Natural killer cell treated with Interleukin-12 subunit alpha and Interleukin-12 subunit beta and Interleukin-15 and Interleukin-18, amount 100 ng/mL, for 72 hours (primary cell): ENCODE results near the gene CACNA1H. TPM values are rescaled to one million over a fixed set of nuclear protein-coding genes. Genes with fewer than 3 reads are reported as not detected.

ENCODE experiments used
- ATAC-seq, 2 donors: fragments of 150-1000 bp; cut with Tn5 transposase in 1 of 2; sonication (Bioruptor Pico), chemical (Tn5 transposase) in 1 of 2; 2 replicates each; pipeline ENCODE4 v1.10.0; 2021
- DNase-seq: peaks from one replicate; pipeline ENCODE4 v3.0.0; 2022; ENCODE audit warnings: low spot score
- H3K27ac Mint-ChIP-seq, 2 donors: 1 replicate in 1 of 2; 2 replicates in 1 of 2; pipeline ENCODE4 v1.8.0; 2022; ENCODE audit warnings: mixed read lengths in 2 of 2, mild to moderate bottlenecking in 1 of 2, moderate library complexity in 1 of 2
- H3K27me3 Mint-ChIP-seq, 2 donors: 1 replicate in 1 of 2; 2 replicates in 1 of 2; pipeline ENCODE4 v1.8.0; 2022; ENCODE audit warnings: mixed read lengths in 2 of 2
- H3K36me3 Mint-ChIP-seq: one replicate; pipeline ENCODE4 v1.8.0; 2022; ENCODE audit warnings: mixed read lengths
- H3K4me1 Mint-ChIP-seq, 2 donors: 1 replicate in 1 of 2; 2 replicates in 1 of 2; pipeline ENCODE4 v1.8.0; 2022; ENCODE audit warnings: low read depth in 2 of 2, mixed read lengths in 2 of 2, mild to moderate bottlenecking in 1 of 2
- H3K4me3 Mint-ChIP-seq: one replicate; pipeline ENCODE4 v1.8.0; 2022; ENCODE audit warnings: mixed read lengths
- H3K9me3 Mint-ChIP-seq: 2 replicates; pipeline ENCODE4 v1.8.0; 2022; ENCODE audit warnings: mixed read lengths
- total RNA-seq, 2 donors: library from RNA; stranded (reverse); gene quantifications; one replicate each; pipeline ENCODE4 v1.2.3, GENCODE V29; 2022

The CACNA1H gene
- total RNA-seq, 2 donors from 2014 or later: 0.21 to 0.31 TPM

DNA sequence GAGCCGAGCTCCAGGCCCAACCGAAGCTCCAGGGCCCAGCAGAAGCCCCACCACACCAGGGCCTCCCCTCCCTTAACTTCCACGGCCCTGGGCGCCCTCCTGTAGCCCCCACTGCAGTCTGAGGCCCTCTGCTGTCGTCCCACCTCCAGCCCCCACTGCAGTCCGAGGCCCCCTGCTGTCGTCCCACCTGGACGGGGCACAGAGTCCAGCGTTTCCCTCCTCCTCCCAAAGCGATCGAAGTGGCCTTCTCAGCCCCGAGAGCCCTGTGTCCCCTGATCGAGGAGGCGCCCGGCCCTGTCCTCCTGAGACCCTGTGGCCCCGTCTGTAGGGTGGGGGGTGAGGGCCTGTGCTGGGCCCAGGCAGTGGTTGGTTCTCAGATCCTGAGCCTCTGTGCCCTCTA, 25.8 kb upstream of the CACNA1H start:
- DNase-seq (no peak), ATAC-seq (no peak)
- Mint-ChIP-seq H3K27ac (no peak overlapping the region), H3K27me3 (no peaks in the 10 kb centered on the region), H3K36me3 (no peaks in the 10 kb centered on the region), H3K9me3 (no peaks in the 10 kb centered on the region), H3K4me3 (no peak overlapping the region), H3K4me1 (no peaks in the 10 kb centered on the region)

DNA sequence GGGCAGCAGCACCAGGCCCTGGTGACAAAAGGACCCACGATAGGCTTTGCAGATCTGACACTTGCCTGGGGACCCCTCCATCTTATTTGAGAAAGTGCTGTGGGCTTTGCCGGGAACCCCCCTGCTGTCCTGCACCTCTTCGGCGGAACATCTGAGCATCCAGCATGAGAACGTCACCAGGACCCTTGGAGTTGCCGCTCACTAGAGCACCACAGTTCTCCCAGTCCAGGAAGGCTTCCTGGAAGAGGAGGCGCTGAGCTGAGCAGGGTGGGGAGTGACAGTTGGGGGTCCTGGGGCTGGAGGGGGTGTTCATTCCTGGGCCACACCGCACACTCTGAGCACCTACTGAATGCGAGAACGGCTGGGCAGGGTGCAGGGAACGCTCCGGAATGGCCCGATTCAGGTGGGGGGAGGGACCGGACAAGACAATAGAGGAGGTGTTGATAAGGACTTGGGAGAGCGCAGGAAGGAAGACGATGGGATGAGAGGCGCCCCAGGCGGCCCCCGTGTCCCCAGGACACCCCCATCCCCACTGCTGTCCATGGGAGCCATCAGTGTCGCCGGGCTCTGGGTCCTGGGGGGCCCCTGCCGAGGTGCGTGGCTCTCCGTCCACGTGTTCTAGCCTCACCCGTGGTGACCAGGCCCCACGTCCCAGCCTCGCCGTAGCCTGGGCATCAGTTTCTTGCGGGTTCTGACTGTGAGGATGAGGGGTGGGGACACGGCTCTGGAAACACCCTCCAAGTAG, 24.8 kb upstream of the CACNA1H start:
- no peaks in the 10 kb centered on the region for H3K27me3 Mint-ChIP-seq
- no peaks in the 10 kb centered on the region for H3K36me3 Mint-ChIP-seq
- H3K4me1 Mint-ChIP-seq: no peaks in the 10 kb centered on the region
- ATAC-seq: no peak
- H3K27ac Mint-ChIP-seq: no peak overlapping the region
- H3K9me3 Mint-ChIP-seq: no peaks in the 10 kb centered on the region
- DNase-seq: no peak
- no peak overlapping the region for H3K4me3 Mint-ChIP-seq

DNA sequence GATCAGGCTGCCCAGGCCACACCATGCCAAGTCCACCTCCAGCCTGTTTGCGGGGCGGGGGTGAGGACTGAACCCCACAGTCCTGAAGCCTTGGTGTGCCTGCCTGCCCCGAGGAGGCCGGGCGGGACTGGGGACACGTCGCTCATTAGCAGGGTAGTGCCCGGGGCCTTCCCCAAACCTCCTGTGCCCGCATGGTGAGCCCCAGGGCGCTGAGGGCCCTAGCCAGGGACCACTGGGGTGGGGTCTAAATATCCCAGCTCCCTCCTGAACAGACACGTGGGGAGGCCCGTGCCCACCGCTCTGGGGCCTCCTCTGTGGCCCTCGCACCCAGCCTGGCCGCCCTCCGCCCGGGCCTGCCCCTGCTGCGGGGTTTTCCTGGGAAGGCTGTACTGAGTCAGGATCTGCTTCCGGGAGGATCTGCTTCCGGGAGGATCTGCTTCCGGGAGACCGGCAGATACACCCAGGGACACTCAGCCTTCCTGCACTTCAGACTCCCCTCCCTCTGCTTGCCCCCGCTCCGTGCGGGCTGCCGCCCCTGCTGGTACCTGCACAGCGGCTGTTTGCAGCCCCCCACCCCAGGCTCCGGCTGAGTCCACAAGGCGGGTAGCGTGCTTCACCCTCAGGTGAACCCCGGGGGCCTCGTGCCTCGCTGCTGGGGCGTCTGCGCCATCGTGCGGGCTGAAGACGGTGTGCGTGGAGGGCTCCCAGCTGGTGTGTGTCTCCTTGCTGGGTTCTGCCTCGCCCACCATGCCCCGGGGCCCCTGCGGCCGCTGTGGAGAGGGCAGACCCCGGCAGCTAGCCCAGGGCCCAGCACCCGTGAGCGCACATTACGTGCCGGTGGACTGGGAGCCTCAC, 23.6 kb upstream of the CACNA1H start:
- no peak for DNase-seq
- Mint-ChIP-seq H3K27me3 (no peaks in the 10 kb centered on the region), H3K36me3 (no peaks in the 10 kb centered on the region), H3K4me1 (no peaks in the 10 kb centered on the region), H3K9me3 (no peaks in the 10 kb centered on the region), H3K27ac (no peak overlapping the region), H3K4me3 (no peak overlapping the region)
- ATAC-seq: no peak

DNA sequence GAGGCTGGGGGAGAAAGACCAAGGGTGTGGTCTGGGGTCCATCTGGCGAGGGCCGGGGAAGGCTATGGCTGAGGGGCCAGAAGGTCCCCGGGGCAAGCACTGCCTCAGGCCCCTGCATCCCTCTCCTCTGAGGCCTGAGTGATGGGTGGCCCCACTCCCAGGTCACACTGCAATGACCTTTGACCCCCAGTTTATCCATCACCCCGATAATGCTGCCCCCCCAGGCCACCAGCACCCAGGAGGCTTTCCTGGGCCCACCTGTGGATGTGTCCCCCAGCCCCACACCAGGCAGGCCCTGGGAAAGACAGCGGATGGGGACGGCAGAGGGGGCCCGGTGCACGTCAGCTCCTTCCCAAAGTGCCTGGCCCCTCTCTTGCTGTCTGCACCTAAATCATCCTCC, 22.5 kb upstream of the CACNA1H start:
- Mint-ChIP-seq H3K4me3 (no peak overlapping the region), H3K4me1 (no peaks in the 10 kb centered on the region), H3K27me3 (no peaks in the 10 kb centered on the region), H3K27ac (no peak overlapping the region), H3K36me3 (no peaks in the 10 kb centered on the region), H3K9me3 (no peaks in the 10 kb centered on the region)
- DNase-seq (no peak), ATAC-seq (no peak)

DNA sequence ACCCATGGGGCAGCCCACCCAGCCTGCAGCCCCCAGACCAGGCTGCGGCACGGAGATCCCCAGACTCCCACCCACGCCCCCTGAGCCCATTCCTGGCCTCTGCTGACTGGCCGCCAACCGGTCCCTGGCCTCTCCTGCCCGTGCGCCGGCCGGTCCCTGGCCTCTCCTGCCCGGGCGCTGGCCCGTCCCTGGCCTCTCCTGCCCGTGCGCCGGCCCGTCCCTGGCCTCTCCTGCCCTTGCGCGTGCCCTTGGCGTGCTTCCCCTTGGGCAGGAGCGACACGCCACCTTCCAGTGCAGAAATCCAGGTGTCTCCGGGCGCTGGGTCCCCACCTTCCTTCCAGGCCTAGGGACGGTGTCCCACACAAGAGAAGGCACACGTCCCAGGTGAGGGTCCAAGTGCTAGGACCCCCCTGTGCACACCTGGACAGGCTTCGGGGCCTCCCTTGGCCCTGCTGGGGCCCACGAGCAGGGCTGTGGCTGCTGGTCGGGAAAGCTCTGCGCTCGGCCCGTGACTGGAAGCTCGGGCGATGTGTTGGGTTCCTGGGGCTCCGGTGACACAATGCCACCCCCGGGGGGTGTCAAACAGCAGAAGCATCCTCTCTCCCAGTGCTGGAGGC, 21.4 kb upstream of the CACNA1H start:
- Mint-ChIP-seq H3K9me3 (no peaks in the 10 kb centered on the region), H3K36me3 (no peaks in the 10 kb centered on the region), H3K4me1 (no peaks in the 10 kb centered on the region), H3K4me3 (no peak overlapping the region), H3K27ac (no peak overlapping the region), H3K27me3 (no peaks in the 10 kb centered on the region)
- no peak for DNase-seq
- ATAC-seq: no peak

DNA sequence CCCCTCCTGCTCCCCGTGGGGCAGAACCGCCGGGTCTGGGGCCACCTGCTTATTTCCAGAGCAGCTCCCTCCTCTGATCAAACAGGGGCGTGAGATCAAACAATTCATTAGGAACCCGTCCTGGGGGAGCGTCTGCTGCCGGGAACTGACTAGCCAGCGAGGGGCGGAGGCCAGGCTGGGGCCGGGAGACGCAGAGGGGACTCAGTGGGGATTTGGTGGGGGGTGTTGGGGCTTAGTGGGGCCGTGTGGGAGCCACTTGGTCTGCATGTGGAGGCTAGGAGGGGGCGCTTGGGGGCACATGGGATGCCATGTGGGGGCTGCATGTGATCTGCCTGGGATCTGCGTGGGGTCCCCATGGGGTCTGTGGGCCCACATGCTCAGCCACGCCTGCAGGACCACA, 20.5 kb upstream of the CACNA1H start:
- Mint-ChIP-seq H3K27me3 (no peaks in the 10 kb centered on the region), H3K4me3 (no peak overlapping the region), H3K4me1 (no peaks in the 10 kb centered on the region), H3K9me3 (no peaks in the 10 kb centered on the region), H3K36me3 (no peaks in the 10 kb centered on the region), H3K27ac (no peak overlapping the region)
- no peak for ATAC-seq
- DNase-seq: no peak

DNA sequence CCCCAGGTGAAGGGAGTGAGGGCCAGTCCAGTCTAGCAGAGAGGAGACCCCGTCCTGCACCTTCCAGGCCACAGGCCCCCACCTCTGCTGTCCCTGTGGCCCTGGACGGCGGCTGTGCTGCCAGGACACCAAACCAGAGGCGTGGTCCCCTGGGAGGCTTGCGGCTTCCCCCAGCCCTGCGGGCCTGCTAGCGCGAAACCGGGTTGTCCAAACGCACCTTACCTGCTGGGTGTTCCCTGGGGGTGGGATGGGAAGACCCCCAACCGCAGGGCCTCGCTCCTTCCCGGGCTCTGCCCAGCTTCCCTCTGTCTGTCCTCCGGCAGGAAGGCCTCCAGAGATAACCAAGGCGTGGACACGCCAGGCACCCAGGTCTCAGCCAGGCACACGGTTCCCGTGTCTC, 19.6 kb upstream of the CACNA1H start:
- Mint-ChIP-seq H3K4me3 (no peak overlapping the region), H3K27me3 (no peaks in the 10 kb centered on the region), H3K9me3 (no peaks in the 10 kb centered on the region), H3K36me3 (no peaks in the 10 kb centered on the region), H3K27ac (no peak overlapping the region), H3K4me1 (no peaks in the 10 kb centered on the region)
- ATAC-seq (peak in 1 of 2 donors; percentile 4), DNase-seq (no peak)

DNA sequence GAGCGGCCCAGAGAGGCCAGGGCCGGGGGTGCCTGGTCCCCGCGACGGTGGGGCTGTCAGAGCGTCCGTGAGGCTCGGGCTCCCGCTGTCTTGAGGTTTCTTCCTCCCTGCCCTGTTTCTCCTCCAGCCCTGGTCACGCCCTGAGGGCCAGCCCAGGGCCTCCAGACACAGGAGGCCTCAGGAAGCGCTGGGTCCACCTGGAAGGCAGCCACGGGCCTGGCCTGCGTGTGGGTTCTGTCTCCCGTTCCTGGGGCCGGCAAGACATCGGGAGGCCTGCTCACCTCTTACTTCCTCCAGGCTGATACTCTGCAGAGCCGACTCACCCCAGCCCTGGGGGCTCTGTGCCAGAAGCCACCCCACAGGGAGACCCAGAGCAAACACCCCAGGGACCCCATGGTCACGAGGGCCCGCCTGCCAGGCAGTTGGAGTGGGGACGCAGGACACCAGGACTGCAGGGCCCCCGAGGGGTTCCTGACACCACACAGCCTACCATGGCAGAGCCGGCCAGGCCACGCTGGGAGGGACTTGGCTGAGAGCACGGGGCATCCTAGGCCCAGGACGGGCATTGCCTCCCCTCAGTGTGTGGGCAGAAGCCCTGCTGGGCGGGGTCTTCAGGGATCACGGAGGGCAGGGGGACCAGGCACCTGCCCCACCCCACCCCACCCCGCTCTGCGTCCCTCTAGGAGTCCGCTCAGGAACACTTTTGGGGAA, 18.9 kb upstream of the CACNA1H start:
- ATAC-seq: no peak
- no peak for DNase-seq
- no peaks in the 10 kb centered on the region for H3K27me3 Mint-ChIP-seq
- no peak overlapping the region for H3K4me3 Mint-ChIP-seq
- H3K36me3 Mint-ChIP-seq: no peaks in the 10 kb centered on the region
- H3K27ac Mint-ChIP-seq: no peak overlapping the region
- H3K4me1 Mint-ChIP-seq: no peaks in the 10 kb centered on the region
- H3K9me3 Mint-ChIP-seq: no peaks in the 10 kb centered on the region

DNA sequence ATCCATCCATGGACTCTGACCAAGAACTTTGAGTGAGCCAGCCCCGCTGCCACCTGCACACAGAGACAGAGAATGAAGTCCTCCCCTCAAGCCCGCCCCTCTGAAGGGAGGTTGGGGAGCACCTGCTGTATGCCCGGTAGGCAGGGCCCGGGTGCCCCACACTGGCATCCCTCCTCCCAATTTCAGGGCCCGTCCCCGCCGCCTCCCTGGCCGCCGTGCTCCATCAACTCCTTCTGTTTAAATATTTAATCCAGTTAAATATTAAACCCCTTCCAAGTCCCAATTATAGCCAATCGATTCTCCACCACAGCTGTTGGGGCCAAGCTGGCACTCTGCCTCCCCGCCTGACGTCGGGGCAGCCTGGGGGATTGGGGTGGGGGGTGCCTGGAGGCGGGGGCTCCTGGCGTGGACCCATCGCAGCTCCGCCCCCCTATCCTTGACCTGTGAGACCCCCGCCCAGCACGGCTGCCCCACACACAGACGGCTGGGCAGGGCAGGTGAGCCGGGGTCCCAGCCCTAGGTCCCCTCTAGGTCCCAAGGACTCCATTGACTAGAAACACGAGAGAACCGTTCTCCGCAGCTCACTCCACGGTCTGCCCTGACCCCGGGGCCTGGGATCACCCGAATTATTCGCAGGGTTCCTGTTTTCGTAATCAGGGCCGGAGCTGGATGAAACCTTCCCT, 18.0 kb upstream of the CACNA1H start:
- DNase-seq: no peak
- H3K27me3 Mint-ChIP-seq: no peaks in the 10 kb centered on the region
- no peaks in the 10 kb centered on the region for H3K4me1 Mint-ChIP-seq
- no peak for ATAC-seq
- H3K4me3 Mint-ChIP-seq: no peak overlapping the region
- H3K27ac Mint-ChIP-seq: no peak overlapping the region
- H3K9me3 Mint-ChIP-seq: no peaks in the 10 kb centered on the region
- H3K36me3 Mint-ChIP-seq: no peaks in the 10 kb centered on the region

DNA sequence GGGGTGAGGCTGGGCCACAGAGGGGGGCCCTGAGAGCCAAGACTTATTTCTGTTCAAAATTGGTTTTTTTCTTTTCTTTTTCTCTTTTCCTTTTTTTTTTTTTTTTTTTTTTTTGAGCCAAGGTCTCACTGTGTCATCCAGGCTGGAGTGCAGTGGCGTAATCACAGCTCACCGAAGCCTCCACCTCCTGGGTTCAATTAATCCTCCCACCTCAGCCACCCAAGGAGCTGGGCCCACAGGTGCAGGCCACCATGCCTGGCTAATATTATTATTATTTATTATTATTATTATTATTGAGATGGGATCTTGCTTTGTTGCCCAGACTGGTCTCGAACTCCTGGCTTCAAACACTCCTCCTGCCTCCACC, 17.5 kb upstream of the CACNA1H start:
- Mint-ChIP-seq H3K4me3 (no peak overlapping the region), H3K27ac (no peak overlapping the region), H3K4me1 (no peaks in the 10 kb centered on the region)

DNA sequence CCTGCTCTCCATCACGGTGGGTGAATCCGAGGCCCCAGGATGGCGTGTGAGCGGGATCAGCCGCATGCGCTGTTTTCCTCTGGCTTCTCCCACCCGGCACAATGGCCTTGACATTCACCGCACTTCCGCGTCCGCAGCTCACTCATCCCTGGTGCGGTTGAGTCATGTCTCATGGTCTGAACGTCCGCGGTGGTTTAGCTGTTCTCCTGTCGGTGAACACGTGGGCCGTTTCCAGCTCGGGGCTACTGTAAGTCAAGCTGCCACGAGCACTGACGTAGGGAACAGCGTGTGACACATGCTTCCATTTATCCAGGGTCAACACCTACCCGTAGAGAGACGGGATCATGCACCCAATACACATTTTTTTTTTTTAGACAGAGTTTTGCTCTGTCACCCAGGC, 15.3 kb upstream of the CACNA1H start:
- ATAC-seq: no peak
- H3K9me3 Mint-ChIP-seq: no peaks in the 10 kb centered on the region
- no peak overlapping the region for H3K27ac Mint-ChIP-seq
- peaks cover 0 to 3% of the 10 kb centered on the region in 2 donors for H3K27me3 Mint-ChIP-seq
- no peaks in the 10 kb centered on the region for H3K4me1 Mint-ChIP-seq
- H3K4me3 Mint-ChIP-seq: no peak overlapping the region
- H3K36me3 Mint-ChIP-seq: no peaks in the 10 kb centered on the region
- no peak for DNase-seq

More for the DNA sequence above, 17.5 kb upstream of the CACNA1H start:
- no peak for DNase-seq
- Mint-ChIP-seq H3K36me3 (no peaks in the 10 kb centered on the region), H3K9me3 (no peaks in the 10 kb centered on the region), H3K27me3 (no peaks in the 10 kb centered on the region)
- ATAC-seq: no peak

DNA sequence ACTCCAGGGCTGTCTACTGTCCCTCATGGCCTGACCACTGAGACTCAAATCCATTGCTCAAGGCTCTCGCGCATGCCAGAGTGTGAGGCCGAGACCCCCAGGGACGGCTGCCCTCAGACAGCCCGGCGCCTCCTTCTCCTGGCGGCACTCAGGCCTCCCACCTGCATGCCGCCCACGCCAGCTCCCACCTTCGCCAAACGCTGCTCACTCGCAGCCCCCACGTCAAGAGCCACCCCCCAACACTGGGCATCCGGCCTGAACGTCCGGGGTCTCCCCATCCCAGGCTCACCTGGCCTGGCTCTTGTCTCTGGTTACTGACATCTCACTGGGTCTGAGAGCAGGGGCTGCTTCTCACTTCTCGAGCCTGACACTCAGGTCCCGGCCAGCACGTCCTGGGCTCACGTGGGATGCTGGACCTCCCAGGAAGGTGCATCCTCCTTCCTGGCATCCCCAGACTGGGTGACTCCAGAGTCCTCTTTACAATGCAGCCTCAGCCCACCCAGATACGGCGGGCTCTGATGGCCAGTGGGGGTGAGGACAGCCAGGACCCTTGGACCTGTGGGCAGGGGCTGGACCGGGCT, 12.2 kb upstream of the CACNA1H start:
- Mint-ChIP-seq H3K4me1 (no peaks in the 10 kb centered on the region), H3K27me3 (peaks cover 0 to 3% of the 10 kb centered on the region in 2 donors), H3K27ac (no peak overlapping the region), H3K9me3 (no peaks in the 10 kb centered on the region), H3K4me3 (no peak overlapping the region), H3K36me3 (no peaks in the 10 kb centered on the region)
- no peak for ATAC-seq
- DNase-seq: no peak

DNA sequence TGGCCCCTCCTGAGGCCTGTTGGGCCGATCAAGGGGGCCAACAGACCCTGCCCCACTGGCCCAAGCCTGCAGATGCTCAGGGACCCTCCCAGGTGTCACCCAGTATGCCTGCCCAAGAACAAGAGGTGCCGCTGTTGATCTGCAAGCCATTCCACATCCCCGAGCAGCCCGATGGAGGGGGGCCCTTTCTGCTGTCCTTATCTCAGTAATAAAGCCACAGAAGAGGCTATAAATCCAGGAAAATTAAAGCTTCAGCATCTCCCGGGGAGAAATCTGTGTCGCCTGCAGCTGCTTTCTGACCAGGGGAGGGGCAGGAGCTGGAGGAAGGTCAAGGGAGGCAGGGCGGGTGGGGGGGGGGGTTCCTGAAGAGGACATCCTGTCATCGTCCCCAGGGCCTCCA, 11.7 kb upstream of the CACNA1H start:
- H3K36me3 Mint-ChIP-seq: no peaks in the 10 kb centered on the region
- DNase-seq (no peak), ATAC-seq (no peak)
- no peak overlapping the region for H3K4me3 Mint-ChIP-seq
- no peaks in the 10 kb centered on the region for H3K9me3 Mint-ChIP-seq
- peaks cover 0 to 3% of the 10 kb centered on the region in 2 donors for H3K27me3 Mint-ChIP-seq
- no peaks in the 10 kb centered on the region for H3K4me1 Mint-ChIP-seq
- H3K27ac Mint-ChIP-seq: no peak overlapping the region
